ENCODE measurements around the gene MOB1B.

DNA sequence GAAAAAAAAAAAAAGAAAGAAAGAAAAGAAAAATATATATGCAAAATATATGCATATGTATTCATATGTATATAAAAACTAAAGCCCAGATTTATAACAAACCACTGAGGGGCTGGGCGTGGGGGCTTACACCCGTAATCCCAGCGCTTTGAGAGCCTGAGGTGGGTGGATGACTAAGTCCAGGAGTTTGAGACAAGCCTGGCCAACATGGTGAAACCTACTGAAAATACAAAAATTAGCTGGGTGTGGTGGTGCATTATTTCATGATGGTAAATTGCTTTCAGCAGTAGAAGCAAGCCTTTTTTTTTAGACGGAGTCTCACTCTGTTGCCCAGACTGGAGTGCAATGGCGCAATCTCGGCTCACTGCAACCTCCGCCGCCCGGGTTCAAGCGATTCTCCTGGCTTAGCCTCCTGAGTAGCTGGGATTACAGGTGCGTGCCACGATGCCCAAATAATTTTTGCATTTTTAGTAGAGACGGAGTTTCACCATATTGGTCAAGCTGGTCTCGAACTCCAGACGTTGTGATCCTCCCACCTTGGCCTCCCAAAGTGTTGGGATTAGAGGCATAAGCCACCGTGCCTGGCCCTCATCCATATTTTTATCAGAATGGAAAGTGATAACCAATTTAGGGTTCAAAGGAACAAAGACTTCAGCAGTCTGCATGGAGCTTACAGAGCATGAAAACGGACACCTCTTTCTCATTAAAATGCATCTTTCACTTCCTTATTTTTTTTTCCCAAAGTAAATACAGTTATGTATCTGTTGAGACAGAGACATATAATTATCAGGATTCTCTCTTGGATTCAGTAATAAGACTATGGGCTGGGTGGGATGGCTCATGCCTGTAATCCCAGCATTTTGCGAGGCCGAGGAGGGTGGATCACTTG is 27.7 kb upstream of the MOB1B start:
- no peak for TF ChIP-seq POLR2A (IDR thresholded peaks at IDR 0.05; ENCODE audit: low read depth, low read length)
- TF ChIP-seq POLR2AphosphoS5 (IDR thresholded peaks at IDR 0.05; ENCODE audit: low read depth, low read length): no peak
- TF ChIP-seq TAF1 (IDR thresholded peaks at IDR 0.05; ENCODE audit: borderline replicate concordance, low read depth, low read length): no peak
